ENCODE results near the gene LDB2.
"Not testable (repeated sequence)": the region's sequence is repeated elsewhere in the genome, so short reads cannot be mapped to it uniquely, and the experiment has no call there.

LDB2 gene

DNA sequence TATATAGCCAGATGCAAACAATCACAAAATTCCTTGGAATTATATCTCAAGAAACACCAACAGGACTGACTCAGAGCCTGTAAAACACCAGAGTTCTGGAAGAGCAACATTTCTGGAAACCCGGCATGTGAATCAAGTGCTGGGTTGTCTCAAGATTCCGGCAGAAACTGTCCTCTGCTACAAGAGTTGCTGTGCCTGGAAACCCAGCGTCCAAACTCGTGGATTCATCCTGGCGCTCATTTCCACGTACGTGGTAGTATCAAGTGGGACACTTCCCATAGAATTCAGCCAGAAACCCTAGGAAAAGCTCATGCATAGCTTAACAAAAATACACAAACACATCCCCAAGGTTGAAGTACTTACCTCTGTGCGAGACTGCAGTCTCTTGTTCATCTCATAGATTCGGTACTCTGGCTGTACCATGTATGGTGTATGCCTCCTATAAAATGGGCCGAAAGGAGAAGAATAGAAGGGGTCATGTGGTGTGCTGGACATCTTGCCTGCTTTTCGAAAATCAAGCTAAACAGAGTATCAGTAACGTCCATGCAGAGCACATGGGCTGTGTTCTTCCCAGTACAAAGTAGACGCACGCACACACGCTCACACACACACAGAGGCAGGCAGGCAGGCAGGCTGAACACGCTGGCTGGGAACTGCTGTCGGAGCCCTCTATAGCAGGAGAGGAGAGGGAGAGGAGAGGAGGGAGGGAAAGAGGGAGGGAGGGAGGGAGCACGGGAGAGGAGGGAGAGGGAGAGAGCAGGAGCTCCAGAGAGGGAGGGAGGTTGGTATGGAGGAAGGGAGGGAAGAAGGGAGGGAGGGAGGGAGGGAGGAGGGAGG is at the start of gene LDB2:
Gene LDB2, minus strand, starts transcription at position 655 of the 837 bp plus-strand sequence.
- no peak for DNase-seq (ENCODE audit: extremely low read depth in 1 of 2, low read depth in 1 of 2)

GRCh38 chr4:16942491-16942890 is 44.0 kb upstream of the LDB2 start:
- no peak for DNase-seq (ENCODE audit: extremely low read depth in 1 of 2, low read depth in 1 of 2)

- no peak for DNase-seq (ENCODE audit: extremely low read depth in 1 of 2, low read depth in 1 of 2)
These were observed 40.7 kb upstream of the LDB2 start for GRCh38 chr4:16939178-16939577.

GRCh38 chr4:16938512-16939040 is 40.1 kb upstream of the LDB2 start:
- DNase-seq (ENCODE audit: extremely low read depth in 1 of 2, low read depth in 1 of 2), result no peak

GRCh38 chr4:16931339-16932305 is 33.2 kb upstream of the LDB2 start:
- DNase-seq (ENCODE audit: extremely low read depth in 1 of 2, low read depth in 1 of 2), result no peak

DNA sequence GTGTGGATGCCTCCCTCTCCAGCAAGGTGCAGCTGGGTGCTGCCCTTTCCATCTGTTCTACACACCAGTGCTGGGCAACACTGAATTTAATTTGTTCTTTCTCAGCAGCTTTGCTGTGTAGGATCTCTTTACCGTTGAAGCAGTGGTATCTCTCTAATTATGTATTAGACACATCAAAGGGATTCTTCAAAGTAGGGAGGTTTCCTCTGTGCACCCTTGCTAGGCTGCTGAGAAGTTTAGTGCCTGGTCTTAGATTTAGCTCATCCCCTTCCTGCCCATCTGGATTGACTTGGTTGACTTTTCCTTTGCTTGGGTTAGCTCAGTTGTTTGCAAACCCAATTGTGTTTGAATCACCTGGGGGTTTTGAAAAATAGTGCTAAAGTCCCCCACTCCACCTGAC is 27.8 kb upstream of the LDB2 start:
- no peak for DNase-seq (ENCODE audit: extremely low read depth in 1 of 2, low read depth in 1 of 2)

DNA sequence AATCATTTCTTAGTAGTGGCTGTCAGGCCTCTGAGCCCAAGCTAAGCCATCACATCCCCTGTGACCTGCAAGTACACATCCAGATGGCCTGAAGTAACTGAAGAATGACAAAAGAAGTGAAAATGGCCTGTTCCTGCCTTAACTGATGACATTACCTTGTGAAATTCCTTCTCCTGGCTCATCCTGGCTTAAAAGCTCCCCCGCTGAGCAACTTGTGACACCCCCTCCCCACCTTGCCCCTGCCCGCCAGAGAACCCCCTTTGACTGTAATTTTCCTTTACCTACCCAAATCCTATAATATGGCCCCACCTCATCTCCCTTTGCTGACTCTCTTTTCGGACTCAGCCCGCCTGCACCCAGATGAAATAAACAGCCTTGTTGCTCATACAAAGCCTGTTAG is 20.3 kb upstream of the LDB2 start:
- DNase-seq (ENCODE audit: extremely low read depth in 1 of 2, low read depth in 1 of 2), result not testable (repeated sequence)

DNA sequence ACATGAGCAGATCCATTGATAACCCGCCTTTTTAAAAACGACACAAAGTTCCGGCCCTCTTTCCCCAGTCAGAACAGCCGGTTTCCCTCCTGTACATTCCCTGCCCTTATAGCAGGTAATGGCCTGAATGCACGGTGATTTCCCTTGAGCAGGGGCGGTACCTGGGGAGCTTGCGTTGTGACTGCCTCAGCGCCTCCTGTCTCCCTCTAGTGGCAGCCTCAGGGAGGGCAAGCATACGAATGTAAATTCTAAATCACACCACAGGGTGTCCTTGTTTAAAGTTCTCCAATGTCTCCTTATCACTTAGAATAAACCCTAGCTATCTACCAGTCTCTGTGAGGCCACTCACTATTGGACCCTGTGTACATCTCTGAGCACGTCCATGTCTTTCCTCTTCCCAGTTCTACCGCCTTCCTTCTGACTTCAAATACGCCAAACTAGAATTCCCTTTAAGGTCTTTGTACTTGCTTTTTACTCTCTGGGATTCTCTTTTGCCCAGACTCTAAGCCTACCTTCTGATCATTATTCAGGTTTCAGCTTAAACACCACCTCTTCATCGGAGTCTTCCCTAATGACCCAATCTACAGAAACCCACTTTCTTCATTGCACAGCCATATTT is 18.4 kb upstream of the LDB2 start:
- DNase-seq (ENCODE audit: extremely low read depth in 1 of 2, low read depth in 1 of 2), result peak; percentile 39 to 59

DNA sequence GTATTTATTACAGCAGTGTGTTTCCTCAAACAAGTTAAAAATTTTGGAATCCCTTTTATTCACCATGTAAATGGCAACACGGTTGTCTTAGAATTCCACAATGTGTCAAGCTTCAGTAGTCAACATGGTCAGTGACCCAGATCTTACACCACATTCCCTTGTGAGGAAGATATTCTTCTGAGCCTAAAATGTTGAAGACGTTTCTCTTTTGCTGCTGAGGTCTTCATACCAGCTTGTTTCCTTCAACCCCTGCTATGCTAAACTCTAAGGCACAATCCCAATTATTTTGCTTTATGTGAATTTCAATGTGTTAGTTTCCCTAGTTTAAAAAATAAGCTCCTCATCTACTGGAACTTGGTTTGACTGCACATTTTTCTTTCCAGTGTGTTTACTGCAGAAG is 17.6 kb upstream of the LDB2 start:
- no peak for DNase-seq (ENCODE audit: extremely low read depth in 1 of 2, low read depth in 1 of 2)

DNA sequence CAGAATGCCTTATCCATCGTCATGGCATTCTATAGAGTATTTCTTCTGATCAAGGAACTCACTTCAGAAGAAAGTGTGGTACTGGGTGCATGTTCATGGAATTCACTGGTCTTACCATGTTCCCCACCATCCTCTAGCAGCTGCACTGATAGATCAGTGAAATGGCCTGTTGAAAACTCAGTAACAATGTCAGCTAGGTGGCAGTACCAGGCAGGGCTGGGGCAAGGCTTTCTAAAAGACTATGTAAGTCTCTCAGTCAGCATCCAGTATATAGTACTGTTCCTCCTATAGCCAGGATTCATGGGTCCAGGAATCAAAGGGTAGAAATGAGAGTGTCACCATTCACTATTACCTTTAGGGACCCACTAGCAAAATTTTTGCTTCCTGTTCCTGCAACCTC is 15.8 kb upstream of the LDB2 start:
- DNase-seq (ENCODE audit: extremely low read depth in 1 of 2, low read depth in 1 of 2), result no peak

- DNase-seq (ENCODE audit: extremely low read depth in 1 of 2, low read depth in 1 of 2), result no peak
These were observed 14.5 kb upstream of the LDB2 start for GRCh38 chr4:16912896-16913295.

GRCh38 chr4:16909281-16909680 is 10.8 kb upstream of the LDB2 start:
- no peak for DNase-seq (ENCODE audit: extremely low read depth in 1 of 2, low read depth in 1 of 2)

DNA sequence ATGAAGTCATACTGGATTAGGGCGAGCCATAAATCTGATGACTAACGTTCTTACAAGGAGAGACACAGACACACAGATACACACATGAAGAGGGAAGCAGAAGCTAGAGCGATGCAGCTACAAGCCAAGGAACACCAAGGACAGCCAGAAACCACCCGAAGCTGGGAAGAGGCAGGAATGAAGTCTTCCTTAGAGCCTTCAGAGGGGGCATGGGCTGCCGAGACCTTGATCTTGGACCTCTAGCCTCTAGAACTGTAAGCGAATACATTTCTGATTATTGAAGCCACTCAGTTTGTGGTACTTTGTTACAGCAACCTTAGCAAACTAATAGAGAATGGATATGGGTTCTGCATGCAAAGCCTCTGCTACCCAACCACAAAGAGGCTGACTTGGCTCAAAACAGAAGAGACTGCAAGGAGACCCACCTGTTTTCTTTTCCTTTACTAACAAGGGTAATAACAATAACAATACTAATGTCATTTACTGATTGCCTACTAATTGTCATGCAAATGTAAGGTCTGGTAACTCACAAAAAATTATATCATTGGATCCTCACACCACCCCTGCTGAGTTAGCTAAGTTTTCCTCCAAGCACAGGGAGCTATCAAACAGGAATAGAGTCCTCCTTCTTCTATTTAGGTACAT is 10.1 kb upstream of the LDB2 start:
- no peak for DNase-seq (ENCODE audit: extremely low read depth in 1 of 2, low read depth in 1 of 2)

GRCh38 chr4:16900325-16900724 is 1.9 kb upstream of the LDB2 start:
- no peak for DNase-seq (ENCODE audit: extremely low read depth in 1 of 2, low read depth in 1 of 2)

- no peak for DNase-seq (ENCODE audit: extremely low read depth in 1 of 2, low read depth in 1 of 2)
These were observed 1.3 kb downstream of the LDB2 start for GRCh38 chr4:16896881-16897750.

GRCh38 chr4:16894406-16894805 is 4.0 kb downstream of the LDB2 start:
- no peak for DNase-seq (ENCODE audit: extremely low read depth in 1 of 2, low read depth in 1 of 2)

DNA sequence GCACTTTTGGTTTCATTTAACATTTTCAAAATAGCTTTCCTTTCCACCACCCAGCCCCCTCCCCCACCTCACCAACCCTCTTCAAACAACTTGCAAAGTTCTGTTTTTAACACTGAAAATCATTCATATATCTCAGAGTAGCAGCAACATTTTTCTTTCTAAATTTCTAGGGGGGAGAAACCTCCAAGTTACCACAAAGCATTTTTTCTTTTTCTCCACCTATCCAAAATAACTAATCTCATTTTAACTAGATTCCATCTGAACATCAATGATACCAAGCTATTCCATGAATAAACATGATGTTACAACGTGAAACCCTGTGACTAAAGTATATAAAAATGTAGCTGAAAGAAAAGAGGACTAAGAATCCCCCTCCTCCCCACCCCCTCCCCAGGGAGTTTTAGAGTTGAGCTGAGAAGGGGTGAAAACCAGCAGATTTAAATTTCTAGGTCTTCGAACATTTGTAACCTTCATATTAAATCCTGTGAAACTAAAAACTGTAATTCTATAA is 5.2 kb downstream of the LDB2 start:
- no peak for DNase-seq (ENCODE audit: extremely low read depth in 1 of 2, low read depth in 1 of 2)

DNA sequence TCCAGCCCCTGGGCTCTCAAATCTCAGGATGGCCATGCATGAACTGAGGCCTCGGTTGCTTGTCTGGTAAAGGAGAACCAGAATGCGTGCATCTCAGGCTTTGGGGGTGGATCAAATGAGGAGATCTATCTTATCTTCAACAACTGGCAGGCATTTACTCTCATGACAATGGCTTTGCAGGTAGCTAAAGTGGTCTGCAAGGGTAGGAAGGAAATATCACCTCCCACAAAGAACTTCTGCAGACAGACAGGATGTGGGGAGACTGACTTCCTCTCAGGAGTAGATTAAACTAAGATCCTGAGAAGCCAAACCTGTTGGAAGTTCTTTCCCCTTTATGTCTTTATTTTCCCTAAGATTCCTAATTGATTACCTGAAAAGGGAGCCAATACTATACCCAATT is 7.8 kb downstream of the LDB2 start:
- no peak for DNase-seq (ENCODE audit: extremely low read depth in 1 of 2, low read depth in 1 of 2)

DNA sequence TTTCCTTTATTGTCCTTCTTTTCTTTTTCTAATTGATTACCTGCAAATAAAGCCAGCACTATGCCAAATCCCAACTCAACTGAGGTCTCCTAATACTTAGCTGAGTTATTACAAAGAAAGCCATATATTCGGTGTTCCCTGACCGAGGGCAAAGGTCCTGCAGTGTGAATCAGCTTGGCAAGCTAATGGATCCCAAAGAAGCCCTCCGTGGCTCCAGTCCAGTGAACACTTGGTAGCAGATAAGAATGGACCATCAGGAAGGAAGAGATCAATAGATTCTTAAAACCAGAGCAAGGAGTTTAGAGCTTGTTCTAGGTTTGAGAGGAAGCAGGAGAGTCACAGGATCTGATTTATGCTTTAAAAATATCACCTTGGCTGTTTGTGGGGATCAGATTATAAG is 8.5 kb downstream of the LDB2 start:
- no peak for DNase-seq (ENCODE audit: extremely low read depth in 1 of 2, low read depth in 1 of 2)

Measured in stimulated activated CD8-positive, alpha-beta memory T cell treated with anti-CD3 and anti-CD28 coated beads, Interleukin-7, amount 100 ng/mL, for 48 hours (primary cell).